GM12873 (cell line): Measurements from ENCODE around the gene SUMF1.

ENCODE experiments used
- CTCF ChIP-seq: IDR thresholded peaks from 2 replicates; pipeline ENCODE4 v1.5.1; 2012; ENCODE audit warnings: low read depth, mild to moderate bottlenecking, moderate library complexity, low read length, control low read depth; ENCODE audit not compliant: insufficient read depth; ENCODE audit errors: missing control alignments

Gene SUMF1

GRCh38 chr3:4504340-4505261 is 37.5 kb upstream of the SUMF1 start:
- no peak for TF ChIP-seq CTCF

- peak; percentile 7 for TF ChIP-seq CTCF
Measured at GRCh38 chr3:4503050-4503449, 36.0 kb upstream of the SUMF1 start.

GRCh38 chr3:4501927-4502326 is 34.9 kb upstream of the SUMF1 start:
- TF ChIP-seq CTCF = no peak

GRCh38 chr3:4501437-4501836 is 34.4 kb upstream of the SUMF1 start:
- no peak for TF ChIP-seq CTCF

GRCh38 chr3:4498446-4498845 is 31.4 kb upstream of the SUMF1 start:
- TF ChIP-seq CTCF = no peak

- TF ChIP-seq CTCF = no peak
Measured at GRCh38 chr3:4497843-4498324, 30.8 kb upstream of the SUMF1 start.

- TF ChIP-seq CTCF = no peak
Measured at GRCh38 chr3:4497005-4497692, 30.1 kb upstream of the SUMF1 start.
